Colon (tissue), 2 donors: Measurements from ENCODE around the gene SLC26A1.

Experiments
- FAIRE-seq: peaks from 2 replicates; lab custom pipeline; 2012; peaks lifted over from hg19 to GRCh38; lab: Jason Lieb, UNC
- donor health status: control.
- donor health status: control.

Gene SLC26A1

DNA sequence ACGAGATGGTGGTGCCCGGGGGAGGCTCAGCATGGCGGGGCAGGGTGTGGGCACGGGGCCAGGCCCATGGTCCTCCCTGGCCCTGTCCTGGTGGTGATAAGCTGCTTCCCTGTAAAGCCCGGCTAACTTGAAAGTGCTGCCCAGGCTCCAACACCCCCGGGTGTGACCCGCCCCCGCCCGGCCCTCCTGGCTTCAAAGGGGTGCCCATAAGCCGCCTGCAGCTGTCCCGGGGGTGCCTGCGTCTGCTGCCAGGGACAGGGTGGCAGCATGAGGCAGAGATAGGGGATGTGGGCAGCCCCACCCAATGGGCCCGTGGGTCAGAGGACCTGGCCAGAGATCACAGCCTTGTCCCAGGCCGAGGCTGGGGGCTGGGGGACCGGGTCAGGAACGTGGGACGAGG, 36.3 kb upstream of the SLC26A1 start:
- FAIRE-seq = no peak

DNA sequence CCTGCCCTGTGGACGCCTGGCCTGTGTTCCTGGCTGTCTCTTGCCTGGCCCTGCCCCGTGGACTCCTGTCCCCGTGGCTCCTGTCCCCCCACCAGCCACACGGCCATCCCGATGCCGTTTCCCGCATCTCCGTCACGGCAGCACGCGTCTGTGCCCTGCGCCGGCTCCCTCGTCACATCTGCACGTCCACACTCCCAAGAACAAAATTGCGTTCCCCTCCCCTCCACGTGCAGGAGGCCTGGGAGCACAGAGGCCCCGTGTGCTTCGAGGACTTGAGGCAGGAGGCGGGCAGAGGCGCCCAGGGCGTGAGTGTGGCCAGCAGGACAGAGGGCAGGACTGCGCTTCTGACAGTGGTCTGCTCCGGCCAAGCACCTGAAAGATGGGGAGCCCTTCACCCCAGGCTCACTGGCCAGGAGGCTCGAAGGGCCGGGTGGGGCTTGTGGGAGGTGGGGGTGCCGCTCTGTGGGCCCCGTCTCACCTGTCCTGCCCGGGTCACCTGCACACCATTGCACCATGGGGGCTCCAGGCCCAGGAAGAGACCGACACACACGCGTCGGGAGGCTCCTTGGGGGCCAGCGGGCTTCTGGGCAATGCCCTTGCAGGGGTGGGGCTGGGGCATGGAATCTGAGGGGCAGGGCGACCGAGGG, 35.5 kb upstream of the SLC26A1 start:
- FAIRE-seq = no peak

DNA sequence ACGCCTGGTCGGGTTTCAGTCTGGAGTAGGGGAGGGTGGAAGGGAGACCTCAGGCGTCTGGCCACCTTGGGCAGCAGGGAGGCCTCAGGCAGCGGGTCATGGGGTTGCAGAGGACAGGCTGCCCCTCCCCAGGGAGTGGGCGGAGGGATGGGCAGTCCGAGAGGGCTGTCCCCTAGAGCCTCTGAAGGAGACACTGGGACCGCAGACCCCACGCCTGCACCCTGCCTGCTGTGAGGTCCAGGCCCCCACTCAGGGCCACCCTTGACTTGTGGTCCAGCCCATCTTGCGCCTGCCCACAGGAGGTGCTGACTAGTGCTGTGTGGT, 34.7 kb upstream of the SLC26A1 start:
- no peak for FAIRE-seq

DNA sequence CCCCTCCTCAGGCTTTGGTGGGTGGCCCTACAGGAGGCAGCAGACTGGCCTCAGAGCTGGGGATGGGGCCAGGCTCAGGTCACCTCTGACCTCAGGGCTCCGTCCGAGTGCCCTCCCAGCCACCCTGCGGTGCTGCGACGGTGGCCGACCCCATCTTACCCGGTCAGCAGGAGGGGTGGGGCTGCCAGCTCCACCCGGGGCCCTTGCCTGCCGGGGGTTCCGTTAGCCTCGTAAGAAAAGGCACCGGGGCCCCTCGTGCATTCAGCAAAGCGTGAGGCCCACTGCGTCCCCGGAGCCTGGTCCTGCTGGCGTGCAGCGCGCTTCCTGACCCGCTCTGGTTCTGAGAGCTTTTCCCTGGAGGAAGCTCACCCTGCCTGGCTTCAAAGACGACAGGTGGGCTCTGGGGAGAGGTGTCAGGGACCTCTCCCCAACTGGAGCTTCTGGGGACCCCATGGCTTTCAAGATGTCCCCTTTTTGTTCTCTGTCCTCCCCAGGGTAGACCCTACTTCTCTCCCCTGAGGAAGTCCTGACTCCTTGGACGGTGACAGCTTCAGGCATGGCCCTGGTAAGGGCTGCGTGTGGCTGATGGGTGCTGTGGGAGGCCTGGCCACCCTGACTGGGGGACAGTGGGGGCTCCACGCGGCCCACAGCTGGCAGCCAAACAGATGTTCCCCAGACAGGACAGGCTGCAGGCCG, 34.2 kb upstream of the SLC26A1 start:
- FAIRE-seq = no peak

DNA sequence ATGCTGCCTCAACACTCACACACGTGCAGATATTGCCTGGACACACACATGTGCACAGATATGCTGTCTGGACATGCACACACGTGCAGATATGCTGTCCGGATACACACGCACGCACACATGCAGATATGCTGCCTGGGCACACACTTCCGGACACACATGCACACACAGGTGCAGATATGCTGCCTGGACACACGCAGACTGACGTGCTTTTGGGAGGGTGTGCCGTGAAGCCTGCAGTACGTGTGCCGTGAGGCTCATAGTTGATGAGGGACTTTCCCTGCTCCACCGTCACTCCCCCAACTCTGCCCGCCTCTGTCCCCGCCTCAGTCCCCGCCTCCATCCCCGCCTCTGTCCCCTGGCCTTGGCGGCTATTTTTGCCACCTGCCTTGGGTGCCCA, 32.9 kb upstream of the SLC26A1 start:
- FAIRE-seq = no peak

DNA sequence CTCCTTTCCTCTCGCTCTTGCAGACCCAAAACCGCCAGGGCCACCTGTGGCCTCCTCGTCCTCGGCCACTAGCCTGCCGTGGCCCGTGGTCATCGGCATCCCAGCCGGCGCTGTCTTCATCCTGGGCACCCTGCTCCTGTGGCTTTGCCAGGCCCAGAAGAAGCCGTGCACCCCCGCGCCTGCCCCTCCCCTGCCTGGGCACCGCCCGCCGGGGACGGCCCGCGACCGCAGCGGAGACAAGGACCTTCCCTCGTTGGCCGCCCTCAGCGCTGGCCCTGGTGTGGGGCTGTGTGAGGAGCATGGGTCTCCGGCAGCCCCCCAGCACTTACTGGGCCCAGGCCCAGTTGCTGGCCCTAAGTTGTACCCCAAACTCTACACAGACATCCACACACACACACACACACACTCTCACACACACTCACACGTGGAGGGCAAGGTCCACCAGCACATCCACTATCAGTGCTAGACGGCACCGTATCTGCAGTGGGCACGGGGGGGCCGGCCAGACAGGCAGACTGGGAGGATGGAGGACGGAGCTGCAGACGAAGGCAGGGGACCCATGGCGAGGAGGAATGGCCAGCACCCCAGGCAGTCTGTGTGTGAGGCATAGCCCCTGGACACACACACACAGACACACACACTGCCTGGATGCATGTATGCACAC, 31.8 kb upstream of the SLC26A1 start:
- no peak for FAIRE-seq

DNA sequence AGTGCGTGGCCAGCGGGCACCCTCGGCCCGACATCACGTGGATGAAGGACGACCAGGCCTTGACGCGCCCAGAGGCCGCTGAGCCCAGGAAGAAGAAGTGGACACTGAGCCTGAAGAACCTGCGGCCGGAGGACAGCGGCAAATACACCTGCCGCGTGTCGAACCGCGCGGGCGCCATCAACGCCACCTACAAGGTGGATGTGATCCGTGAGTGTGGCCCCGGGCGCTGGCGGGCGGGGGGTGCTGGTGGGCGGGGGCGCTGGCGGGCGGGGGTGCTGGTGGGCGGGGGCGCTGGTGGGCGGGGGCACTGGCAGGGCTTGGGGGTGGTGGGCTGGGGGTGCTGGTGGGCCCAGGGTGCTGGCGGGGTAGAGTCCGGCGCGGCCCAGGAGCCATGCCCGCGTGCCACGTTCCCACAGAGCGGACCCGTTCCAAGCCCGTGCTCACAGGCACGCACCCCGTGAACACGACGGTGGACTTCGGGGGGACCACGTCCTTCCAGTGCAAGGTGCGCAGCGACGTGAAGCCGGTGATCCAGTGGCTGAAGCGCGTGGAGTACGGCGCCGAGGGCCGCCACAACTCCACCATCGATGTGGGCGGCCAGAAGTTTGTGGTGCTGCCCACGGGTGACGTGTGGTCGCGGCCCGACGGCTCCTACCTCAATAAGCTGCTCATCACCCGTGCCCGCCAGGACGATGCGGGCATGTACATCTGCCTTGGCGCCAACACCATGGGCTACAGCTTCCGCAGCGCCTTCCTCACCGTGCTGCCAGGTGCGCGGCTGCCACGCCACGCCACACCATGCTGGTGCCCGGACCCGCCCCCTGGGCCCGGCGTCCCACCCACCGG, 30.9 kb upstream of the SLC26A1 start:
- no peak for FAIRE-seq

DNA sequence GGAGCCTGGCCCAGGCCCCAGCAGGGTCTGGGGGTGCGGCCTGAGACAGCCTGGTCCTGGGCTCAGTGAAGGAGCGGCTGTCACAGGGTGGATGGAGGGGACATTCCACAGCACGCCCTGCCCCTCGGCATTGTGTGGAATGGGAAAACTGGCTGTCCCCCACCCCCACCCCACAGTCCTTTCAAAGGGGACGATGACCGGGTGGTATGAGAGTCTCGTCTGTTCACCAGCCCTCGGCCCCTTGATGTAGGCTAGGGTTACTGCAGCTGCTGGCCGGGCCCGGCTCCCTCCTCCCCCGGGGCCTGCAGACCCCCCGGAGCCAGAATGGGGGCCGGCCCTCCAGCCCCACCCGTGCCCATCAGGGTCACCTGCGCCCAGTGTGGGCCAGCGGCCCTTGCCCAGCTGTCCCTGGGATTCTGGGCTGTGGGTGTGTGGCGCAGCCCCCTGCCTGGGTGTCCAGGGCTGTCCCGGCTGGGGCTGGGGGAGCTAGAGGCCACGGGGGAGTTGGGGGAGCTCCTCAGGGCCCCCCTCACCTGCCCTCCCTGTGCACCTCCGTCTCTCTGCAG, 30.0 kb upstream of the SLC26A1 start:
- FAIRE-seq = no peak

DNA sequence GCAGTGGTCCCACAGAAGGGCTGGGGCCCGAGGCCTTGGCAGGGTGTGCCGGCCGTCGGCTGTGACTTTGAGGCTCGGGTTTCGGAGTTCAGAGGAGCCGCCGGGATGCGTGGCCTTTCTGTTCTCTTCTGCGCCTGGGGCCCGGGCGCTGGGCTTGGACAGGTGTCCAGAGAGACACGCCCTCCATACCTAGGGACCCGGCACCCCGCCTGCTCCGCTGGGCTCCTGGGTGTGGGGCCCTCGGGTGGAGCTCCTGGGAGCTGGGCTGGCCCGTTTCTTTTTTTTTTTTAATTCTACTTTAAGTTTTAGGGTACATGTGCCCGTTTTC, 29.5 kb upstream of the SLC26A1 start:
- FAIRE-seq = no peak

DNA sequence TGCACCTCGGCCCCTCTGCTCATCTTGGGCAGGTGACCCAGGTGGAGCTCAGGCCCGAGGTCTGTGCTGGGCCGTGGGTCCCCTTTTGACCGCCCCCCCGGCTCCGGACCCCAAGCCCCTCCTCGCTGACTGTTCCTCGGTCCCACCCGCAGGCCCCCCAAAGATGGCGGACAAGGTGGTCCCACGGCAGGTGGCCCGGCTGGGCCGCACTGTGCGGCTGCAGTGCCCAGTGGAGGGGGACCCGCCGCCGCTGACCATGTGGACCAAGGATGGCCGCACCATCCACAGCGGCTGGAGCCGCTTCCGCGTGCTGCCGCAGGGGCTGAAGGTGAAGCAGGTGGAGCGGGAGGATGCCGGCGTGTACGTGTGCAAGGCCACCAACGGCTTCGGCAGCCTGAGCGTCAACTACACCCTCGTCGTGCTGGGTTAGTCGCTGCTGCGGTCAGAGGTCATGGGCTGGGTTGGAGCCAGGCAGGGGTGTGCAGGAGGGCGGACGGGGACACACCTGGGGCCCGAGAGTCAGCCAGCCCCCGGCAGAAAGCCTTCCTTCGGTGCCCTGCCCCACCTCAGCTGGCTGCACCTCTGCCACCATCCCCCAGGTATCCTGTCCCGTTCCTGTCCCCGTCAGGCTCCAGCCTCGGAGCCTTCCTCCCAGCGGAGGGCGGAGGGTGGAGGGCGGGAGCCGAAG, 29.0 kb upstream of the SLC26A1 start:
- no peak for FAIRE-seq

DNA sequence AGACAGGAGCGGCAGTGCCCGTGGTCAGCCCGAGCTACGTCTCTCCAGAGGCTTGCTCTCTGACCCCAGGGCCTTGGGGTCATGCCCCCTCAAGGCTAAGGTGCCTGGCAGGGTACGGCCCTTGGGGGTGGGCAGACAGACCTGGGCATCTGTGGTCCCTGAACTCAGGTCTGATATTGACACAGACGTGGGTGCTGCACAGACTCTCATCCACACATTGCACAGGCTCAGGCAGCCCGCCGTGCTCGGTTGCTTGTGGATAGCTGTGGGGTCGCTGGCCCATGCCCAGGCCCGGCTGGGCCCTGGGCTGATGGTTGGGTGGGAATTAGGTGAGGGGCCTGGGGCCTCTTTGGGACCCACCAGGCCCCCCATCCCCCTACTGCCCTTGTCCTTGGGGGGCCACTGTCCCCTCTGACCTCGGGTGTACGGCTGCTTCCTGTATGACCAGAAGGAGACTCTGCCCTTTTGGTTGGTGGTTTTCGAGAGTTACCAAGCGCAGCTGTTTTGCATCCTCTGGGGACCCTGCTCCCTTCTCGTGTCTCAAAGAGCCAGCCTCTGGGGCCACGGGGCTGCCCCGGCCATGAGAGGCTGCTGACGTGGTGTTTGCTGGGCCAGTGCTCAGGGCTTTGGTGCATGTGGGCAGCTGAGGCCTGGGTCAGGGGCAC, 28.3 kb upstream of the SLC26A1 start:
- no peak for FAIRE-seq

DNA sequence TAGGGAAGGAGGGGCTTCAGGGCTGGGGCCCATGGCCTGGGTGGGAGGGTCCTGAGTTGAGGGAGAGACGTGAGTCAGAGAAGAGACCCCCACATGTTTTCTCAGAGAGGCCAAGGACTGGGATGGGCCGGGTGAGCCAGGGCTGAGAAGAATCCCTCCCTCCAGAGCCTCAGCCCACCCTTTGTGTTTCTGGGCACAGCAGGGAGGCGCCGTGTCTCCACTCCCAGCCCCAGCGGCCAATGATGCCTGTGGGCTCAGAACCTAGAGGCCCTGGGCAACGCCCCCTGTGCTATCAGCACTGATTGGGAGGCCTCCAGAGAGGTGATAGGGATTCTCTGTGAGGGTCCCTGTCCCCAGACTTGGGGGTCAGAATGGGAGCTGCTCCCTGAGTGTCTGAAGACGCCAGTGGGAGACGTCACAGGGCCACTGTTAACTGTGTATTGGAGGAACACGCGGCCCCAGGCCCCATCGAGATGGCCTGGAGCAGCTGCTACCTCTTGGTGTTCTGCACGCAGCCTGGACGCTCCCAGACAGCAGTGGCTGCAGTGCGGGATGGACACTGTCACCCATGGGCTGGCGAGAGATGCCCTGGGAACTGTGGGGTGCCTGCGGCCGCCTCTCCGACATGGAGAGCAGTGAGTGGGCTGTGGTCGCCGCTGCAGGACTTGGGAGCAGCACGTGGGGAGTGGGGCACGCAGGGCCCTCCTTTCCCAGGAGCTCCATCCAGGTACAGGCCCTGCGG, 26.7 kb upstream of the SLC26A1 start:
- no peak for FAIRE-seq

DNA sequence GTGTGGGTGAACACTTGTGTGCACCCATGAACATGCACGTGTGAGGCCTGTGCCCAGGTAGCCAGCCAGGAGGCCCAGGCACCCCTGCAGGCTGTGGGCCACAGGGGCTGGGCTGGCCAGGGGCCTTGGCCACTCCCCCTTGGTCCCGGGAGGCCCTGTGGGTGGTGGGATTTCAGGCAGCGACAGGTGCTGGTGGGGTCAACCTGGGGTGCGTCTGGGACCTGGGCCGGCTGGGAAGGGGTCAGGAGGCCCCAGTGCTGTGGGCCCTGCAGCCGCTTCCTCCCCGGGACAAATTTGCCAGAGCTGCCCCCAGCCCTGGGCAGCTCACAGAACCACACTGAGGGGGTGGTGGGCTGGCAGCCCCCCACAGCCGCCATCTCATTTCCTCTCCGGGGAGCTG, 26.1 kb upstream of the SLC26A1 start:
- no peak for FAIRE-seq

DNA sequence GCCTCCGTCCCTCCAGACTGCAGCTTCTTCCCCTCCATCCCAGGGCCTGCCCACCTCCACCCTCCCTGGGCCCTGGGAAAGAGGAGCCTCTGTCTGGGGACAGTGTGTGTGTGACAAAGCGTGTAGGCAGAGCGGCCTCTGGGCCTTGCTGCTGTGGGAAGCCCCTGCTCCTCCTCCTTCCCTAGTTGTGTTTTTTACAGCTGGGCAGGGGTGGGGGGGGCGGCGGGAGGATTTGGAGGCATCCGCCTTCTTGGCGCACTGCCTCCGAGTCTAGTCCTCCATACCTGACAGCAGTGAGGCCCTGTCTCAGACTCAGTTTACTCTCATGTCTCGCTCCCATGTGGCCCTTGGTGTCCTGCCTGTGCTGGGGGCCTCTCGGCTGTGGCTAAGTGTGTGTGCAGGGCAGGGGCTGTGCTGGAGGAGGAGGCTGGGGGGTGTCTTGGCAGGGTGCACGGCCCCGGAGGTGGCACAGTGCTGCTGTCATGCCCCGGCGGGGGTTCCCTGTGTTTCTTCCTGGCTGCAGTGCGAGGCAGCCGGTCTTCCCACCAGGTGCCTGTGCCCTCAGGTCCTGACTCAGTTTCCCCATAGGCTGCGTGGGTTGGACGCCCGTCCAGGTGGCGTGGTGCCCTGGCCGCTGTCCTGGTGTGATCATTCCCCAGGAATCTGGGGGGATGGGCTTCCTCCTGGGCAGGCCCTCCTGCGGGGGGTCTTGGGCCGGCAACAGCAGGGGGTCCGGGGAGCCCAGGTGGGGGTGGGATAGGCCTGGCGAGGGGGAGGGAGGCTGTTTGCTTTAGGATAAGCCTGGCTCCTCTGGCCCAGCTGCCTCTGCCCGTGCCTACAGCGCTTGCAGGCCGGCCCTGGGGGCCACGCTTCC, 25.2 kb upstream of the SLC26A1 start:
- FAIRE-seq = no peak

DNA sequence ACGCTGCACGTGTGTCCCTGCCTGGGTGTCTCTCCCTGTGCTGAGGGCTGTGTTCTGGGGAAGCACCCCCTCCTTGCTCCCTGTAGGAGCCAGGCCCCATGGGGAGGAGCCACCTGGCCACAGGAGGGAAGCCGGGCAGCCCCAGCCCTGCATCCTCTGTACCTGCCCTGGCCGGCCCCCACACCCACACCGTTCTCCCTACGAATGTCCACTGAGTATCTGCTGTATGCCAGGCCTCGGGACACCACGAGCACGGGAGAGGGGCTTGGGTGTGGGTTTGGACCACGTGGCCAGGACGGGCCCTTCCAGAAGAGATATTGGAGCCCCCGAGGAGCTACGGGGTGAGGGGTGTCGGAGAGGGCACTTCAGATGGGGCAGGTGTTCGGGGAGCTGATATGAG, 24.5 kb upstream of the SLC26A1 start:
- FAIRE-seq = no peak

DNA sequence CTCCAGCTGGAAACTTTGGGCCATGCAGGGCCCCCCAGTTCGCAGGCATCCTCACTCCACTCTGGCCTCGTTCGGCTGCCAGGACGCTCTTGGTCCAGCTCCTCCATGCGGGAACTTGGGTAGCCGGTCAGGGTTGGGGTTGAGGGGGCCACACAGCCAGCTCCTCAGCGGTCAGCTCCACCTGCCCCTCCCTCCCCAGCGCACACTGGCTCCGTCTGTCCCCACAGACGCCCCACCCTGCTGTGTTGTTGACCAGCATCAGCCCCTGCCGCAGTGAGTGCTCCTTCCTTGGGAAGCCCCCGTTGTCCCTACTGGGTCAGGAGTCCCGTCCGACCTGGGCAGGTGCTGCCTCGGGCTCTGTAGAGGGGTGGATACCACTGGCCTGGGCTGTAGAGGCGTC, 24.0 kb upstream of the SLC26A1 start:
- FAIRE-seq = no peak

DNA sequence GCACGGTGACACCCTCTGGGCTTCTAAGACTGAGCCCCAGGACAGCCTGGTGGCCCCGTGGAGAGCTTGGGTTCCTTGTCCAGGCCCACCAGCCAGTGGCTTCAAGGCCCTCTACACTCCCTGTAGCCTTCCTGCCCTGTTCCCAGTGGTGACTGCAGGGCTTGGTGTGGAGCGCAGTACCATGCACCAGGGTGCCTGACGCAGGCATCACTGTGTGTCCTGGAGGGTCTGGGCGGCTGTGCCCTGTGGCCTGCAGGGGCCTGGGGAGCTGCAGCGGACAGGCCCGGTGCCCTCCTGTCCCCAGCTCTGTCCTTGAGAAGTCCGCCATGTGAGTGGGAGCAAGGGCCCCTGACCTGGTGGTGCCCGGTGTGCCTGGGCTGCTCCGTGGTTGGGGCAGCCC, 22.5 kb upstream of the SLC26A1 start:
- FAIRE-seq = no peak

DNA sequence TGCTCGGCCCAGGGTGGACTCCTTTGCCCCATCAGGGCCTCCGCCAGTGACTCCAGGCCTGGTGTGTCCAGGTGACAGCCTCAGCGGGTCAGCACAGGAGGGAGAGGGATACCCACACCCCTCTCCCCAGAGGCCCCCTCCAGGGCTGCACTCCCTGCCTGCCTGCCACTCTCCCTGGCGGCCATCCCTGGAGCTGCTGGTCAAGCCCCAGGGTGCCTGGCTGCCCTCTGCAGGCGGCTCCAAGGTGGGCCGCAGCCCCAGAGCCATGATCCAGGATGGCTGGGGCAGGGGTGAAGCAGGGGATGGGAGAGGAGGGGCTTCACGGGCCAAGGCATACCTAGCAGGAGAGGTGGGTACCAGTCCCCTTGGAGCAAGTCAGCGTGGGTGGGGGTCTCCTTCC, 22.0 kb upstream of the SLC26A1 start:
- FAIRE-seq = no peak

DNA sequence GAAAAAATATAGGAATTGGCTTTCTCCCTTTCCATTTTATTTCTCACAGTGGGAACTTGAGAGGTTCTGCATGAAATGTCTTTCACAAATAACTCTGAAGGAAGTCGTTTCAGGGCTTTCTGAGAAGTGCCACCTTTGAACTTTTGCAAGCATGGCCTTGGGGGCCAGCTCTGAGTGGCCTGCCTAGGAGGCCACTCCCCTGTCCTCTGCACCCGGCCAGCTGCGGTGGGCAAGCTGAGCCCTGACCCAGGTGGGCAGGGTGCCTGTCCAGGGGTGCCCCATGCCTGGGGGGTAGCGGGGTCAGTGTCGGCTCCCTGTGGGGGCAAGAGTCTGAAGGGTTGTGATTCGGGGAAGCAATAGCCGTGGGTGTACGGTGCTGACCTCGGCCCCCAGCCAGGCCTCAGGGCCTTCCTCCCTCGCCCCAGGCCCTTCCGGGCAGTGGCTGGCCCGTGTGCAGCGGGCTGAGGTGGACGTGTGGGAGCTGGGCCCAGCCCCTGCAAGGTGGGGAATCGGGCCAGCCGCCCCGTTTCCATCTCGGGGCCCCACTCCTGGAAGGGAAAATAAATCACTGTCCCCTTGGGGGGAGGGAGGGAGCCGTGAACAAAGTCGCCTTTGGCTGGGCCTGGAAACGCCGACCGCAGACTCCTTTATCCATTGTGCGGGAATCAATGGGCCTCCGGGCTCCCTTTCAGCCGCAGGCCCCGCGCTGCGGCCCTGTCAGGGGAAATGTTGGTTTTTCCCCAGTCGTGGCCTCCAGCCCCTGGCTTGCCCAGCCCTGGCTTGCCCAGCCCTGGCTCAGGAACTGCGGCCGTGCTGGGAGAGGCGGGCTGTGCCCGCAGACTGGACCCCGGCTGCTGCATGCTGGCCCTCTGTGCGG, 21.3 kb upstream of the SLC26A1 start:
- FAIRE-seq = no peak
